ENCODE measurements around the gene EDRF1.

DNA sequence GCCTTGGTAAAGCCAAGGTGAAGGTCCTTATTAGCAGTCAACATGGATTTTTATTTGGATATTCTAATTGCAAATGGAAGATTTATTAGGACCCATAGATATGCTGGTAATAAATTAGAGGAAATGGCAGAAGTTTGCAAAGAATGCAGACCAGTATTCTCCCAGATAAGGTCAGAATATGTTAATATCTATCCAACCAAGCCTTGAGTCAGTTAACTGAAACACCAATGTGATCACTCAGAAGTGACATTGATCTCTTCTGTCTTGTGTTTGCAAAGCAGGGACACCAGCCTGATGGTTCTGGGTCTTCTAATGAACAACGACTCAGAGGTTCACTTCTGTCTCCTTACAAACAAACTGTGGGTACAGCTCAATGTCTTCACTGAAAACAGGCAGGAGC lies 82.1 kb downstream of the EDRF1 start:
- TF ChIP-seq POLR2AphosphoS5 (IDR thresholded peaks at IDR 0.05; ENCODE audit: low read length) (no peak), POU2F2 (IDR thresholded peaks at IDR 0.05; ENCODE audit: borderline replicate concordance, low read depth, low read length) (no peak), MTA3 (IDR thresholded peaks at IDR 0.05; ENCODE audit: borderline replicate concordance, low read length) (no peak), EP300 (IDR thresholded peaks at IDR 0.05; ENCODE audit: borderline replicate concordance in 1 of 2, control insufficient read depth in 1 of 2, low read depth in 2 of 2, low read length in 2 of 2) (no peak)
- TF ChIP-seq, protein P1, sequence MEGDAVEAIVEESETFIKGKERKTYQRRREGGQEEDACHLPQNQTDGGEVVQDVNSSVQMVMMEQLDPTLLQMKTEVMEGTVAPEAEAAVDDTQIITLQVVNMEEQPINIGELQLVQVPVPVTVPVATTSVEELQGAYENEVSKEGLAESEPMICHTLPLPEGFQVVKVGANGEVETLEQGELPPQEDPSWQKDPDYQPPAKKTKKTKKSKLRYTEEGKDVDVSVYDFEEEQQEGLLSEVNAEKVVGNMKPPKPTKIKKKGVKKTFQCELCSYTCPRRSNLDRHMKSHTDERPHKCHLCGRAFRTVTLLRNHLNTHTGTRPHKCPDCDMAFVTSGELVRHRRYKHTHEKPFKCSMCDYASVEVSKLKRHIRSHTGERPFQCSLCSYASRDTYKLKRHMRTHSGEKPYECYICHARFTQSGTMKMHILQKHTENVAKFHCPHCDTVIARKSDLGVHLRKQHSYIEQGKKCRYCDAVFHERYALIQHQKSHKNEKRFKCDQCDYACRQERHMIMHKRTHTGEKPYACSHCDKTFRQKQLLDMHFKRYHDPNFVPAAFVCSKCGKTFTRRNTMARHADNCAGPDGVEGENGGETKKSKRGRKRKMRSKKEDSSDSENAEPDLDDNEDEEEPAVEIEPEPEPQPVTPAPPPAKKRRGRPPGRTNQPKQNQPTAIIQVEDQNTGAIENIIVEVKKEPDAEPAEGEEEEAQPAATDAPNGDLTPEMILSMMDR (IDR thresholded peaks at IDR 0.05 in 2 of 3, conservative IDR thresholded peaks at IDR 0.05 in 1 of 3; ENCODE audit: control insufficient read depth in 2 of 3, extremely low read depth in 1 of 3, insufficient read depth in 1 of 3, low read depth in 3 of 3, low read length in 3 of 3), result no peak
- TF ChIP-seq, protein P2, sequence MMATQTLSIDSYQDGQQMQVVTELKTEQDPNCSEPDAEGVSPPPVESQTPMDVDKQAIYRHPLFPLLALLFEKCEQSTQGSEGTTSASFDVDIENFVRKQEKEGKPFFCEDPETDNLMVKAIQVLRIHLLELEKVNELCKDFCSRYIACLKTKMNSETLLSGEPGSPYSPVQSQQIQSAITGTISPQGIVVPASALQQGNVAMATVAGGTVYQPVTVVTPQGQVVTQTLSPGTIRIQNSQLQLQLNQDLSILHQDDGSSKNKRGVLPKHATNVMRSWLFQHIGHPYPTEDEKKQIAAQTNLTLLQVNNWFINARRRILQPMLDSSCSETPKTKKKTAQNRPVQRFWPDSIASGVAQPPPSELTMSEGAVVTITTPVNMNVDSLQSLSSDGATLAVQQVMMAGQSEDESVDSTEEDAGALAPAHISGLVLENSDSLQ (IDR thresholded peaks at IDR 0.05), result no peak

Data from GM12878 (cell line).